H1 (cell line): ENCODE data around the gene SMURF2. TPM values are rescaled to one million over a fixed set of nuclear protein-coding genes. Genes with fewer than 3 reads are reported as not detected.

ENCODE experiments used
- CTCF ChIA-PET: fragments of 300-600 bp; sonication (Branson Sonifier 250); formaldehyde crosslinking; loops from one replicate; lab custom pipeline; 2021; ENCODE audit not compliant: partially characterized antibody; lab: Charles Lee
- POLR2A ChIA-PET: fragments of 300-600 bp; sonication (Branson Sonifier 250); formaldehyde crosslinking; loops from one replicate; lab custom pipeline; 2021; ENCODE audit warnings: inconsistent platforms; ENCODE audit not compliant: partially characterized antibody; lab: Charles Lee
- DNase-seq, 2 experiments: peaks; one replicate each; pipeline versions ENCODE4 v3.0.0 to v3.0.0-alpha.2; 2010 to 2022; ENCODE audit warnings: low spot score in 2 of 2, low read depth in 1 of 2, mixed read lengths in 1 of 2
- FAIRE-seq: peaks from 2 replicates; lab custom pipeline; 2011; peaks lifted over from hg19 to GRCh38; lab: Jason Lieb, UNC
- H2AFZ ChIP-seq: 2 replicates; pipeline ENCODE4 v1.8.1; 2012; ENCODE audit warnings: low read length, inconsistent platforms
- H2AK5ac ChIP-seq: 2 replicates; pipeline ENCODE4 v1.6.1; 2013; ENCODE audit warnings: low read depth, low read length
- H2BK120ac ChIP-seq: replicated peaks from 2 replicates; pipeline ENCODE3; 2013; ENCODE audit warnings: low read depth, low read length, inconsistent platforms
- H2BK12ac ChIP-seq: 2 replicates; pipeline ENCODE4 v1.6.1; 2013; ENCODE audit warnings: low read depth, low read length
- H2BK15ac ChIP-seq: 2 replicates; pipeline ENCODE4 v1.6.1; 2013; ENCODE audit warnings: low read length
- H2BK20ac ChIP-seq: 2 replicates; pipeline ENCODE4 v1.6.1; 2013; ENCODE audit warnings: low read length
- H2BK5ac ChIP-seq: 2 replicates; pipeline ENCODE4 v1.6.1; 2013; ENCODE audit warnings: low read depth, low read length
- H3K14ac ChIP-seq: 2 replicates; pipeline ENCODE4 v1.6.1; 2013; ENCODE audit warnings: inconsistent platforms; ENCODE audit not compliant: insufficient read length
- H3K18ac ChIP-seq: 2 replicates; pipeline ENCODE4 v1.6.1; 2013; ENCODE audit warnings: low read length; ENCODE audit errors: extremely low read depth
- H3K23ac ChIP-seq: 2 replicates; pipeline ENCODE4 v1.6.1; 2013; ENCODE audit warnings: inconsistent platforms; ENCODE audit not compliant: insufficient read length
- H3K23me2 ChIP-seq: 2 replicates; pipeline ENCODE4 v1.6.1; 2013; ENCODE audit warnings: low read depth, low read length
- H3K27ac ChIP-seq: 2 replicates; pipeline ENCODE4 v1.6.1; 2011; ENCODE audit warnings: low read depth, low read length, inconsistent platforms
- H3K27me3 ChIP-seq, 4 experiments: replicated peaks in 1 of 4; 1 replicate in 1 of 4; 2 replicates in 3 of 4; pipeline versions ENCODE4 v1.6.1 to v1.8.1; 2011 to 2013; ENCODE audit warnings: low read length in 3 of 4, mild to moderate bottlenecking in 3 of 4, inconsistent platforms in 2 of 4, mixed read lengths in 2 of 4, moderate library complexity in 1 of 4; ENCODE audit not compliant: control insufficient read depth in 3 of 4, insufficient read depth in 3 of 4; ENCODE audit errors: extremely low read depth in 1 of 4
- H3K36me3 ChIP-seq, 4 experiments: 2 replicates each; pipeline versions ENCODE4 v1.6.1 to v1.8.1; 2011 to 2013; ENCODE audit warnings: mild to moderate bottlenecking in 4 of 4, low read length in 3 of 4, moderate library complexity in 2 of 4, control low read depth in 1 of 4, inconsistent platforms in 1 of 4; ENCODE audit not compliant: insufficient read depth in 4 of 4, control insufficient read depth in 2 of 4
- H3K4ac ChIP-seq: replicated peaks from 2 replicates; pipeline ENCODE3; 2013; ENCODE audit warnings: low read length, low read depth, mixed read lengths, inconsistent platforms; ENCODE audit not compliant: insufficient read length
- H3K4me1 ChIP-seq, 4 experiments: replicated peaks in 1 of 4; 1 replicate in 1 of 4; 2 replicates in 3 of 4; pipeline versions ENCODE4 v1.6.1 to v1.8.1; 2011 to 2013; ENCODE audit warnings: low read length in 3 of 4, inconsistent platforms in 2 of 4, mixed read lengths in 1 of 4; ENCODE audit not compliant: insufficient read depth in 4 of 4, control insufficient read depth in 3 of 4
- H3K4me2 ChIP-seq, 2 experiments: 2 replicates each; pipeline versions ENCODE4 v1.6.1 to v1.8.1; 2011 to 2013; ENCODE audit warnings: low read depth in 2 of 2, low read length in 2 of 2, control low read depth in 1 of 2, inconsistent platforms in 1 of 2, mild to moderate bottlenecking in 1 of 2; ENCODE audit not compliant: insufficient read depth in 1 of 2
- H3K4me3 ChIP-seq, 4 experiments: fragments of 200-600, 300-600 bp in 1 of 4; sonication (generic), shearing (Covaris generic), sonication (Bioruptor Twin) in 1 of 4; 2 replicates each; pipeline versions ENCODE4 v1.5.1 to v1.8.1; 2011 to 2016; ENCODE audit warnings: low read length in 4 of 4, low read depth in 3 of 4, control low read depth in 2 of 4, inconsistent platforms in 2 of 4, mild to moderate bottlenecking in 2 of 4, mixed read lengths in 1 of 4, moderate library complexity in 1 of 4; ENCODE audit not compliant: insufficient read depth in 2 of 4; ENCODE audit errors: extremely low read depth in 1 of 4
- H3K56ac ChIP-seq: replicated peaks from 2 replicates; pipeline ENCODE3; 2013; ENCODE audit warnings: low read depth, mild to moderate bottlenecking, mixed read lengths, low read length, inconsistent platforms; ENCODE audit not compliant: insufficient read length
- H3K79me1 ChIP-seq: 2 replicates; pipeline ENCODE4 v1.6.1; 2013; ENCODE audit warnings: low read depth, low read length, control low read depth
- H3K79me2 ChIP-seq, 2 experiments: 2 replicates each; pipeline versions ENCODE4 v1.6.1 to v1.8.1; 2012 to 2013; ENCODE audit warnings: low read length in 2 of 2, mild to moderate bottlenecking in 2 of 2, inconsistent platforms in 1 of 2; ENCODE audit not compliant: insufficient read depth in 2 of 2, control insufficient read depth in 1 of 2
- H3K9ac ChIP-seq, 4 experiments: replicated peaks in 1 of 4; 1 replicate in 1 of 4; 2 replicates in 3 of 4; pipeline versions ENCODE4 v1.6.1 to v1.8.1; 2011 to 2013; ENCODE audit warnings: low read depth in 3 of 4, low read length in 3 of 4, control low read depth in 2 of 4, mild to moderate bottlenecking in 2 of 4, moderate library complexity in 2 of 4, inconsistent platforms in 1 of 4; ENCODE audit errors: extremely low read depth in 1 of 4
- H3K9me3 ChIP-seq, 2 experiments: 2 replicates each; pipeline versions ENCODE4 v1.6.1 to v1.8.1; 2012 to 2013; ENCODE audit warnings: mild to moderate bottlenecking in 2 of 2, moderate library complexity in 2 of 2, control low read depth in 1 of 2, inconsistent platforms in 1 of 2, low read depth in 1 of 2, low read length in 1 of 2, mixed read lengths in 1 of 2; ENCODE audit not compliant: insufficient read depth in 2 of 2
- H4K20me1 ChIP-seq, 2 experiments: replicated peaks in 1 of 2; 2 replicates each; pipeline versions ENCODE3 to v1.8.1; 2011 to 2013; ENCODE audit warnings: inconsistent platforms in 2 of 2, low read length in 2 of 2, mild to moderate bottlenecking in 1 of 2; ENCODE audit not compliant: insufficient read depth in 2 of 2, control insufficient read depth in 1 of 2
- H4K5ac ChIP-seq: 2 replicates; pipeline ENCODE4 v1.6.1; 2013; ENCODE audit warnings: low read length, low read depth, mixed read lengths, inconsistent platforms; ENCODE audit not compliant: insufficient read length
- H4K8ac ChIP-seq: 2 replicates; pipeline ENCODE4 v1.8.0; 2013; ENCODE audit warnings: mild to moderate bottlenecking, moderate library complexity, low read length, inconsistent platforms; ENCODE audit not compliant: insufficient read depth; ENCODE audit errors: extremely low read depth
- H4K91ac ChIP-seq: replicated peaks from 2 replicates; pipeline ENCODE3; 2013; ENCODE audit warnings: low read length, mixed read lengths, inconsistent platforms; ENCODE audit not compliant: insufficient read length
- EP300 ChIP-seq, 2 experiments: IDR thresholded peaks; 1 replicate in 1 of 2; 2 replicates in 1 of 2; pipeline ENCODE4 v1.6.1; 2011 to 2012; ENCODE audit warnings: low read depth in 2 of 2, low read length in 2 of 2, mild to moderate bottlenecking in 2 of 2, borderline replicate concordance in 1 of 2, inconsistent platforms in 1 of 2, moderate library complexity in 1 of 2
- WGBS, 2 experiments: shearing (Covaris generic) in 1 of 2; methylation state at CpG; one replicate each; pipeline versions ENCODE4 v1.1.6 to v1.1.7; 2013 to 2015; ENCODE audit warnings: low lambda C conversion rate in 2 of 2, mixed read lengths in 2 of 2, inconsistent platforms in 1 of 2, low coverage in 1 of 2, missing lambda C conversion rate in 1 of 2; ENCODE audit not compliant: insufficient replicate concordance in 2 of 2, insufficient coverage in 1 of 2, insufficient read length in 1 of 2; ENCODE audit errors: extremely low coverage in 1 of 2, missing lambda C conversion rate in 1 of 2; 5-methylcytosine and 5-hydroxymethylcytosine counted together
- polyA plus RNA-seq, 7 experiments: library from polyadenylated mRNA; depleted of rRNA in 3 of 7; stranded (reverse) in 5 of 7; unstranded in 2 of 7; fragments of >200 nt in 5 of 7; fragments of 200-250 nt in 2 of 7; gene quantifications; 1 replicate in 5 of 7; 2 replicates in 1 of 7; 4 replicates in 1 of 7; pipeline versions ENCODE4 v1.2.1 to v1.2.3, GENCODE V29; 2011 to 2013; ENCODE audit warnings: missing spikeins in 2 of 7, mixed read lengths in 2 of 7
- total RNA-seq: library from RNA; stranded (reverse); fragmentation: NEBNext Ultra II Directional; extraction: Animal tissue kit (Norgen Biotek cat#: 25700); gene quantifications from 2 replicates; pipeline ENCODE4 v1.2.1, GENCODE V29; 2021

SMURF2 gene
- total and polyA plus RNA-seq, 2 of the 8 experiments (the other 6 are each of a cell fraction or from before 2014, with no cell fraction given): 7.2 to 29.2 TPM

DNA sequence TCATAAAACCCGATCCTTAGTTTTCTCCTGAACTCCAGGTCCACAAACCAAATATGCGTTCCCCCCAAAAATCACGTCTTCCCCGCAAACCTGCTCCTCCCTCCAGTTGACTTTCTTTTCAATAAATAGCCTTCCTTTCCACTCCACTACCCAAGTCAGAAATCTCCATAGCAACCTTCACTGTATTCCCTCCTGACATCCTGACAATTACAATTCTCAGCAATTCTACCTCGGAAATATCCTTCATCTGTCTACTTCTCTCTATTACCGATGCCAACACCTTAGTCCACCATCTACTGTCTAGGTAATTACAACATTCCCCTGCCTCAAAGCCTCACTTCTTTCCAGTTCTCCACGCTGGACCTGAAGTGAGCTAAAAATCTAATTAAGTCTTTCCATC, 50.7 kb downstream of the SMURF2 start:
- H3K23ac ChIP-seq: no peak overlapping the region
- H2BK15ac ChIP-seq: no peak overlapping the region
- H3K18ac ChIP-seq: no peak overlapping the region
- H3K27ac ChIP-seq: no peak overlapping the region
- H2AK5ac ChIP-seq: no peak overlapping the region
- H2BK5ac ChIP-seq: no peak overlapping the region
- H3K14ac ChIP-seq: no peak overlapping the region
- no peaks in the 10 kb centered on the region; the same call in 1 of the 2 replicates for H3K23me2 ChIP-seq
- no peaks in the 10 kb centered on the region for H3K79me1 ChIP-seq
- POLR2A ChIA-PET: interaction anchor here (1.0 kb wide), 1 partner anchor 17 kb away, joined by 3 read pairs; no protein-coding TSS in a partner anchor
- peaks cover 0 to 46% of the 10 kb centered on the region in 2 experiments; a peak in 3 of 4 replicates for H3K79me2 ChIP-seq
- H3K4me2 ChIP-seq: no peak overlapping the region
- 95% methylated on average over 7 of the region's 7 CpGs; no CpG with 5 or more reads in 1 of the 2 experiments for WGBS, 2 experiments
- no peak overlapping the region for H2AFZ ChIP-seq
- H2BK120ac ChIP-seq: no peak overlapping the region
- H3K9ac ChIP-seq: no peak overlapping the region
- no peak overlapping the region for H4K91ac ChIP-seq
- H3K4me1 ChIP-seq: no peaks in the 10 kb centered on the region
- H3K4ac ChIP-seq: no peak overlapping the region
- no peak overlapping the region for H3K4me3 ChIP-seq
- no peak overlapping the region for H2BK20ac ChIP-seq
- H4K20me1 ChIP-seq: peaks cover 0 to 2% of the 10 kb centered on the region in 2 experiments
- no peak overlapping the region for H4K5ac ChIP-seq
- no peaks in the 10 kb centered on the region for H3K27me3 ChIP-seq
- H3K56ac ChIP-seq: no peak overlapping the region
- H3K36me3 ChIP-seq: no peaks in the 10 kb centered on the region
- DNase-seq: no peak
- CTCF ChIA-PET: interaction anchor here (1.0 to 1.3 kb wide), 2 partner anchors 38 to 165 kb away, joined by 3 read pairs; no protein-coding TSS in a partner anchor
- TF ChIP-seq EP300 (IDR thresholded peaks at IDR 0.05; ENCODE audit: borderline replicate concordance in 1 of 2, low read depth in 2 of 2, low read length in 2 of 2): no peak
- FAIRE-seq: no peak
- no peaks in the 10 kb centered on the region for H3K9me3 ChIP-seq
- H4K8ac ChIP-seq: no peak overlapping the region
- no peak overlapping the region for H2BK12ac ChIP-seq
